T-helper 1 cell (primary cell): ENCODE measurements around the gene ILF3.

ENCODE experiments used
- DNase-seq, 5 donors: peaks; one replicate each; pipeline ENCODE4 v3.0.0-alpha.2; 2012 to 2020

The ILF3 gene

DNA sequence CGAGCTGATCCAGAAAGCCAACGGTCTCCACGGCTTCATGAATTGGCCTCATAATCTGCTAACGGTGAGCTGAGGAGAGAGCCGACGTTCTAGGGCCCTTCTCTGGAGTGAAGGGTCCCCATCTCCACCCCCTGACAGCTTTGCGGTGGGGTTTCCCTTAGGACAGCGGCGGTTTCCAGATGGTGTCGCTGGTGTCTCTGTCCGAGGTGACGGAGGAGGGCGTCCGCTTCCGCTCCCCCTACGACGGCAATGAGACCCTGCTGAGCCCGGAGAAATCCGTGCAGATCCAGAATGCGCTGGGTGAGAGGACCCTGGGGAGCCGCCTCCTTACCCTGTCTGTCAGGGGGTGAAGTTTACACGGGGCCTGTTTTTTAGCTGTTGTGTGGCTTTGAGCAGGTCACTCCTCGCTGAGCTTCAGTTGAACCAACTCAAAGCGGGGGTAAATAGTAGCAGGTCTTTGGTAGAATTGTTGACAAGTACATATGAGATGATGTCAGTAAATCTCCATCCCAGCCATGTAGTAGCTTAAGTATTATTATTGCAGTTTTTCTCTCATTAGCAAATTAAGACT lies 47.9 kb downstream of the ILF3 start:
- no peak for DNase-seq

DNA sequence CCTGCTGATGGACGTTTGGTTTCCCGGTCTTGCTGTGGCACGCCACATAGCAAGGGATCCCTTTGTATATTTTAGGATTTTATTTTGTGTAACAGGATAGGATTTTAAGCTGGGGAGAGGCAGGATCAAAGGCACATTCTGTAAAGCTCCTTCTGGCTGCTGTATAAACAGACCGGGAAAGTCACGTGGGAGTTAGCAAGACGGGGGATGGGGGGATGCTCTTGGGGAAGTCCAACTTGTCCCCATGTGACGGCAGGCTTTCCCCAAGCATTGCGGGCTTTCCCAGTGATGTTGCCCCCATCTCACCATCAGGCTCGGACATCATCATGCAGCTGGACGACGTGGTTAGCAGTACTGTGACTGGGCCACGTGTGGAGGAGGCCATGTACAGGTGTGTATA lies 52.8 kb downstream of the ILF3 start:
- DNase-seq = no peak

DNA sequence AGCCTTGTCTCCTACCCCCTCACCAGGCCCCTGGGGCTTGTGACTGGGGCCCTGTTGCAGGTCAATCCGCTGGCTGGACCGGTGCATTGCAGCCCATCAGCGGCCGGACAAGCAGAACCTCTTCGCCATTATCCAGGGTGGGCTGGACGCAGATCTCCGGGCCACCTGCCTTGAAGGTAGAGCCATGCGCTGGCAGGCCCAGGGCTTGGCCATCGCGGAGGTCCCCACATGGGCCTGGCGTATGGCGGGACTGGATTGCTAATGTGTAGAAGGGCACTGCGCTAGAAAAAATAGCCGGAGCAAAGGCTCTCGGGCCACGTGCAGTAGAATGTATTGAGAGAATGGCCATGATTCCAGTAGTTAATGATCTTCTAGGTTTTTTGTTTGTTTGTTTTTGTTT lies 53.3 kb downstream of the ILF3 start:
- DNase-seq = no peak

DNA sequence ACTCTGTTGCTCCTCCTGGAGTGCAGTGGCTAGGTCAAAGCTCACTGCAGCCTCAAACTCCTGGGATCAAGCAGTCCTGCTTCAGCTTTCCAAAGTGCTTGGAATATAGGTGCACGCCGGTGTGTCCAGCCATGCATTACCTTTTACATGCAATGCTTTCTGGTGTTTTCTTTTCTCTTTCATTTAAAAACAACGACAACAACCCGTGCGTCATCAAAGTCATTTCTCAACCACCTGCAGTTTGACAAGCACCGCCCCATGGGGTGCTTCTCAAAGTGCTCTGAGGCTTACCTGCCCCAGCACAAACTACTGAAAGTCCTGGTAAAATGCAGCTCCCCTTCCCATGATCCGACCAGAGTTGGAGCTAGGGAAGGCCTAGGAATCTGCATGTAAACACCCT lies 54.1 kb downstream of the ILF3 start:
- DNase-seq = no peak

DNA sequence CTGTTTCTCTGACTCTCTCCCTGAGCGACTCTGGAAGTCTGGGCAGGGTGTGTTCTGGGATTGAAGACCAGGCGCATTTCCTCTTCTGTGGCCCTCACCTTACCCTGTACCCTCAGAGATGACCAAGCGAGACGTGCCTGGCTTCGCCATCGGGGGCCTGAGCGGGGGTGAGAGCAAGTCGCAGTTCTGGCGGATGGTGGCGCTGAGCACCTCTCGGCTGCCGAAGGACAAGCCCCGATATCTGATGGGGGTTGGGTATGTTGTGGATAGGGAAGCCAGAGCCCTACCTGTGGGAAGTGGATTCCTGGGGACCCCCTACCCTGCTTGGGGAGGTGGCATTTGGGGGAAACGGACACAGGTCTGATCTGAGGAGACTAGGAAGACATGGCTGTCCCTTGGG lies 57.9 kb downstream of the ILF3 start:
- no peak for DNase-seq

DNA sequence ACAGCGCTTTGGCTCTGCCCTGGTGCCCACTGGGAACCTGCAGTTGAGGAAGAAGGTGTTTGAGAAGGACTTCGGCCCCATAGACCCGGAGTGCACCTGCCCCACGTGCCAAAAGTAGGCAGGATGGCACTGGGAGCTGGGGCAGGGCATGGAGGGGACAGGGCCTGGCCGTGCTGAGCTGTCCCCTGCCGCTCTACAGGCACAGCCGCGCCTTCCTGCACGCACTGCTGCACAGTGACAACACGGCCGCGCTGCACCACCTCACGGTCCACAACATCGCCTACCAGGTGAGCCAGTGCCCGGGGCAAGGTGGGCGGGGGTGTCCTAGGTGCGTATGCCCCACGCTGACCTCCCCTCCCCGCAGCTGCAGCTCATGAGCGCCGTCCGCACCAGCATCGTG lies 58.6 kb downstream of the ILF3 start:
- no peak for DNase-seq

DNA sequence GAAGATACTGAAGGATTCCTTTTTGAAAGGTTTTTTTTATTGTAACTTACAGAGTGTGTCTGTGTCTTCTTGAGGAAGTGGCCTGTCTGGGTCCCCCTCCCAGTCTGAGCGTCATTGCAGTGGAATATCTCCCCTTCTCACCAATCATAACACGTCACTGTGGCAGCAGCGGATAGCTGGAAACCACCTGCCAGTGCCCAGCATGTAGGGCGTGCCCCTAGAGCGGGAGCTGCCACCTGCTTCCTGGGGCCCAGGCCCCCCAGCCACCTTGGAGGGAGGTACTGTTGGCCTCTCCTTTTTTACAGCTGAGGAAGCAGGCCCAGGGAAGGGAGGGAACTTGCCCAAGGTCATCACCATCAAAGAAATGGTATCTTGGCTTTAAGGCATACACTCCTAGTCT lies 59.2 kb downstream of the ILF3 start:
- peak in 1 of 5 donors; percentile 43 for DNase-seq

DNA sequence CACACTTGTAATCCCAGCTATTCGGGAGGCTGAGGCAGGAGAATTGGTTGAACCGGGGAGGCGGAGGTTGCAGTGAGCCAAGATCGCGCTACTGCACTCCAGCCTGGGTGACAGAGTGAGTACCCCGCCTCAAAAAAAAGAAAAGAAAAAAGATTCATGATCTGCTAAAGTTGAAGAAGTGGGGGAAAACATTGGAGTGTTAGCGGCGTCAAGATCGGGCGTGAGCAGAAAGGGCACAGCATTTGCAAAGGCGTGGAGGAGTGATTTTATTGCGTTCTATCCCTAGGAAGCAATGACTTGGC lies 62.9 kb downstream of the ILF3 start:
- DNase-seq = no peak

DNA sequence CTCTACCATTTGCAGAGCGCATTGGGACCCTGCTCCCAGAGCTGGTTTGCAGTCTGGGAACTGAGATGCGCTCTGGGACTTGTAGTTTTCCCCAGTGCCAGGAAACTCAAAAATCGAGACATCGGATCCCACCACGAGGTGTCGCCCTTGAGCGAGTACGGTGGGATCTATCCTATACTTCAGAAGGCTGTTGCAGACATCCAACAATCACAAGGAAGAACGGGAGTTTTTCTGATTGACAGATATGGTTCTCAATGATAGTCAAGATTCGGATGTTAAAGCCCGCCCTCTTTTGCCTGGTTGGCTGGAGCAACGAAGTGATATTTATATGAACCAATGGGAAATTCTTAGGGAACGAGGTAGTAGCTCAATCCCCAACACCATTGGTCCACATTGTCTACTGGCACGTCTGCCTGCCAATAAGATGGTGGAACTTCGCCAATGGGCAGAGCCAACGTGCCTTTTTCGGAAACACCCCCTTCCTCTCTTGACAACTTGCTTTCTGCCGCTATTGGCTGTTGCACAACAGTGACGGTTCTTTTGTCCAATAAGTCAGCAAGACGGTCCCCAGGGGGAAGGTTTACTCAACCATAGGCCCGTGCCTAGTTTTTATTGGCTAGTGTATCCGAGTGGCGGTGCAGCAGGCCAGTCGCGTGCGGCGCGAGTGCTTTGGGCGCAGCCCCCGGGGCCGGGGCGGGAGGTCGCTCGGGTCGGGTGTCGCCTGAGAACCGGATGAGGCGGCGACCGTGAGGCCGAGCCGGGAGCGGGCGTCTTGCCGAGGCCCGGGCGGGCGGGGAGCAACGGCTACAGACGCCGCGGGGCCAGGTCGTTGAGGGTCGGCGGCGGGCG lies 63.4 kb downstream of the ILF3 start, which contains the start of gene DNM2:
Gene DNM2 (plus strand): TSS at position 724 of the 849 bp plus-strand sequence. CDS start 164 bp downstream, outside the sequence.
- DNase-seq = peak; percentile 92 to 100 (median 94)

DNA sequence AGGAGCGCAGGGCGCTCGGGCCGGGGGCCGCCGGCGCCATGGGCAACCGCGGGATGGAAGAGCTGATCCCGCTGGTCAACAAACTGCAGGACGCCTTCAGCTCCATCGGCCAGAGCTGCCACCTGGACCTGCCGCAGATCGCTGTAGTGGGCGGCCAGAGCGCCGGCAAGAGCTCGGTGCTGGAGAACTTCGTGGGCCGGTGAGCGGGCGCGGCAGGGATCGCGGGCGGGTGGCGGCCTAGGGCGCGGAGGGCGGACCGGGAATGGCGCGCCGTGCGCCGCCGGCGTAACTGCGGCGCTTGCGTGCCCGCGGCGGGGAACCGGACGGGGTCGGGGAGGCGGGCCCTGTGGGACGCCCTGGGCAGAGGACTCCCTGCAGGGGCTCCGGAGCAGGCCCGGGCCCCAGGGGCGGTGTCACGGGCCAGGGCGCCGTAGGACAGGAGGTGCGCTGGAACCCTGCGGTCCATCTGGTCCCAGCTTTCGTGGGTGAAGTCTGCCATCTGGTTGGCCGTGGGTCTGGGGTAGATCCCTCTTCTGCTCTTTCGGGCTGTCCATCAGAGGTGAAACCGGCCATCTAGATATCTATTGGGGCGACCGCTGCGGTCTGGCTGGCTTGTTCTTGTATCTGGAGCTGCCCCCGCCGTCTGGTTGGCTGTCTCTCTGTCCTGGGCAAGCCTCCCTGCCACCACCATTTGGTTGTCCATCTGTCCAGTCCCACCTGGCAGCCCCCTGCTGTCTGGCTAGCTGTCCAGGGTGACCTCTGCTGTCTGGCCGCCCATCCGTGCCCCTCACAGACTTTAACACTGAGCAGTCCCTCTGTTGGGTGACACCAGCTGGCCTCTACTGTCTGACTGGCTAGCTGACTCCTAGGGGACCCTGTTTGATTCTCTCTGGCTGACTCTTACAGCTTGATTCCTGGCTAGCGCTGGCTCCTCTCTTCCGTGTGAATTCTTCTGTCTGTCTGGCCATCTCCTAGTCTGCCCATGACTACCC lies 64.4 kb downstream of the ILF3 start:
- peak in 4 of 5 donors; percentile 28 to 58 (median 42) for DNase-seq

DNA sequence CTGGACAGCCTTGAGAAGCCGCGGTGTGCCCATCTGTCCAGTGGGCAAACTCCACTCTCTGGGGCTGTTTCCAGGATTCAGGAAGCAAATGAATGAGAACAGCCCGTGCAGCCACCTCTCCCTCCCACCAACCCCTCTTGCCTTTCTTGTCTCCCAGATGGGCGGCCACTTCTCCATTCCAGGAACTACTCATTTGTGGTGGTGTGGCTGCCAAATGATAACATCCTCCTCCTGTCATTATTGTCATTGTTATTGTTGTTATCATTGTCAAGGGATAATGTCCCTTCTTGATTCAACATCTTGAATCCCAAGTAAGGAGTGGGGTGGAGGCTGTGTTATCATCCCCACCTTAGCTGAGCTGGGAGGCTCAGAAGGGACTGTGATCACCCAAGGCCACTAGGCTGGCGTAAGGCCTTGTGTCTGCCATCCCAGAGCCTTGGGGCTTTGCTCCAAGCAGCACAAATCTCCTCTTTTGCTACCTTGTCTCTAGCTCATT lies 65.4 kb downstream of the ILF3 start:
- DNase-seq = no peak

DNA sequence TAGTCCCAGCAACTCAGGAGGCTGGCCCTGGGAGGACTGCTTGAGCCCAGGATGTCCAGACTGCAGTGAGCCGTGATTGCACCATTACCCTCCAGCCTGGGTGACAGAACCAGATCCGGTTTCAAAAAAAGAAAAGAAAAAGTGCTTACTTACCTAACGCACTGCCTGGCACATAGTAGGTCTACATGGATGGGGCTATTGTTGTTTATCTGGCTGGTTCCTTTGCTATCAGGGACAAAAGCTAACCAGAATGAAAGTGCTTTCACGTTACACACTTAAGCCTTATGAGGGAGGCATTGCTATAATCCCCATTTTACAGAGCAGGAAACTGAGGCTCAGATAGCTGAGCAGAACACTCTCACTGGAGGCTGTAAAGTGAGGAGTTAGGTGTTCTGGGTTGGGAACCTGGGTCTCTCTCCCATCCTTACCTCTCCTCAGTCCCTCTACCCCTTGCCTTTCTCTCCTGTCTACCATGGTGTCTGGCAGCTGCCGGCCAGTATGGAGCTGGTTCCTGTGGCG lies 66.5 kb downstream of the ILF3 start:
- DNase-seq = no peak

DNA sequence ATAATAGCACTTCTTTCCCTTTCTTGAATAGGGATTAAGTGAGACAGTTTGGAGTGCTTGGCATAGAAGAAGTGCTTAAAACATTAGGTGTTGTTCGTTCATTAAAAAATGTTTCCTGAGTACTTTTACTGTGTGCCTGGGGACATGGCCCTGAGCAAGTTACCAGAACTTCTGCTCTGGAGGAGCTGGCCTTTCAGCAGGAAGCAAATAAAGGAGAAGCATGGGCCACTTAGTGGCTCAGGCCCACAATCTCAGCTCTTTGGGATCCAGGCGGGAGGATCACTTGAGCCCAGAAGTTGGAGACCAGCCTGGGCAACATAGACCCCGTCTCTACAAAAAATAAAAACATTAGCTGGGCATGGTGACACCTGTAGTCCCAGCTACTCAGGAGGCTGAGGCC lies 69.4 kb downstream of the ILF3 start:
- DNase-seq = no peak

DNA sequence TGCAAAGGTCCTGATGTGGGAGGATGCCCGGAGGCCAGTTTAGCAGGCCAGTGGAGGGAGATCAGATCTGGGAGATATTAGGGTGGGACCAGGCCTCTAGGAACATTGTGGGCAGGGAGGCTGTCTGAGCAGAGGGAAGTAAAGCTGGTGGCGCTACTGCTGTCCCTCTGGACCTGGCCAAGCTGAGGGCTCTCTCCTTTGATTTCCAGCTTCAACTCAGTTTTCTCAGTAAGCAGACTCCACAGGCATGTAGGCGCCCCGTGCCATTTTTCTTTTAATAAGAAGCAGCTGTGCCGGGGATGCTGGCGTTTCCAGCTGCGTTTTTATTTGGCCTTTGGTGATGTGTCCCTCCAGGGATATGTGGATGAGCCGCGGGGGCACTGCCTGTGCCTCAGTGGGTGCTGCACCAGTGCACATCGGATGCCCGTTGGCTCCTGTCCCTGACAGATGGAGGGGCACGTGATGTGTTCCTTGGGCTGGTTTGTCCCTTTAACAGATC lies 70.5 kb downstream of the ILF3 start:
- DNase-seq = no peak

DNA sequence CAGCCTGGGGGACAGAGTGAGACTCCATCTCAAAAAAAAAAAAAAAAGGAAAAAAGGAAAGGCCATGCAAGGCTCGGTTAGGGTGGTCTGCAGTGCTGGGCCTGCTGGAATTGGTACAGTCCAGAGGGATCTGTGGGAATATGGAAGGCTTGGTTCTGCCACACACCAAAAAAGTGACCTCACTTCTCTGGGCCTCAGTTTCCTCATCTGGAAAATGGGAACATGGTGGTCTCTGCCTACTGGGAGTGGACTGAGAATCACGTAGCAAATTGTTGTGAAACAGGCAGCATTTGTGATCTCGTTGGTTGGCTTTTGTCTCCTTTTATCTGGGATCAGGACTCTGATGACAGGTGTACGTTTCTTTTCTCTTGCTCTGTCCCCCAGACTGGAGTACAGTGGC lies 71.3 kb downstream of the ILF3 start:
- DNase-seq = no peak

DNA sequence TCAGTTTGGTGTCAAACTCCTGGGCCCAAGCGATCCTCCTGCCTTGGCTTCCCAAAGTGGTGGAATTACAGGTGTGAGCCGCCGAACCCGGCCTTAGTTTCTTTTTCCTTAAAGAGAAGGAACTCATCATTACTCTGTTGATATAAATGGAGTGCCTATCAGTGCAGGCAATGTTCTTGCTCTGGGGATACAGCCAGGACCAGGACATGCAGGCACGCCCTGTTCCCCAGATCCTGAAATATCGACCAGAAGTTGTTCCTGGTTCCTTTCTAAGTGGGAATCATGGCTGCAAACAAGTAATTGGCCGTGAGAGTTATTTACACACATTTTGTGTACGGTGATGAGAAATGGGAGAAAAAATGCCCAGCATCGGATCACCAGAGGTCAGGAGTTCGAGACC lies 72.1 kb downstream of the ILF3 start:
- no peak for DNase-seq

DNA sequence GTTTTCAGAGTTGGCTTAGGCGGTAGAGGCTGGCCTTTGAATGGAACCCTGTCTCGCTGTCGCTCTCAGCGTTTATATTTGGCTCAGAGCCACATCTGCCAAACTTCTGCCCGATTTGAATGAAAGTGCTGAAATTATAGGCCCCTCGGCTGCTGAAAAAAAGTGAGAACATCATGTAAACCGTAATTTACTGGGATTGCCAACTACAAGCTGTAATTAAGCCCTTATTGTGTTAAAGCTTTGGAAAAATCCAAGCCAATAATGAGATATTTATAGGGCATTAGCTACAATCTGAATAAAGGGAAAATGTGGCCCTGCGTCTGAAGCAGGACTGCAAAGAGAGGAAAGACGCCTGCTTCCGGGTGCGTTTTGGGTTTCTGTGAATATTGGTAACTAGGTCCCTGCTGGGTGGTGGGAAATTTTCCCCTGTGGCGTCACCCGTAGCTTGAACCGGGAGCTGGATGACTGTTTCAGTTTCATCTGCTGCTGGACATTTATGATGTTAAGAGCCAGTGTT lies 73.6 kb downstream of the ILF3 start:
- no peak for DNase-seq

DNA sequence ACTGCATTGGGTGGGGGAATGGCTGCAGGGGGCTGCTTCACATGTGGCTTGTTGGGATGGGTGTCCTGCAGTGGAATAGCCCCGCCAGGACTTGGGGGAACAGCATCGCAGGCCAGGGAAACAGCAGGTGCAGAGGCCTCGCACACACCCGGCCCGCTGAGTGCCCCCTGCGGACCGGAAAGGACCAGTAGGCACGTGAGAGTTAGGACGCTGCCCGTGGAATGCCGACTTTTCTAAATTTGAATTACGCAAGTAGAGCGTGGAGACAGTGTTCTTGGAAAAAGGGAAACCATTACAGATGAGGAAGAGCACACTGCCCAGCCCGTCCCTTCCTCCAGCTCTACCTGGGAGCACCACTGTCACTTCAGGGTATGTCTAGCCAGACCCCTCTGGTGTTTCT lies 75.3 kb downstream of the ILF3 start:
- DNase-seq = no peak

DNA sequence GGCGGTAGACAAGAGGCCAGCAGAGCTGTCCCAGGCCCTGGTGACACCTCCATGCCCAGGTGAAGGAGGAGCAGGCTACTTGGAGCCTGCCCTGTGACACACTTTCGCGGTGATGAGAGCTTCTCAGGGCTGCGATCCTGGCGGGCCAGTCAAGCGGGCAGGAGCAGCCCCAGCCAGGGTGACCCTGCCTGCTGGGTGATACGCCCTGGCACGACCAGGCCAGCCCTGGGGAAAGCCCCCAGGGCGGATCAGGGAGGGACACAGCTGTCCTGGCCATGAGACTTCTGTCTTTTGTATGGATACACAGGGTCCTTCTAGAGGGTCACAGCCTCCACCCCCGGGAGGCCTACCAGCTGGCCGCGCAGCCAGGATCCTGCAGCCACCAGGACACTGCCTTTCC lies 76.8 kb downstream of the ILF3 start:
- DNase-seq = no peak

DNA sequence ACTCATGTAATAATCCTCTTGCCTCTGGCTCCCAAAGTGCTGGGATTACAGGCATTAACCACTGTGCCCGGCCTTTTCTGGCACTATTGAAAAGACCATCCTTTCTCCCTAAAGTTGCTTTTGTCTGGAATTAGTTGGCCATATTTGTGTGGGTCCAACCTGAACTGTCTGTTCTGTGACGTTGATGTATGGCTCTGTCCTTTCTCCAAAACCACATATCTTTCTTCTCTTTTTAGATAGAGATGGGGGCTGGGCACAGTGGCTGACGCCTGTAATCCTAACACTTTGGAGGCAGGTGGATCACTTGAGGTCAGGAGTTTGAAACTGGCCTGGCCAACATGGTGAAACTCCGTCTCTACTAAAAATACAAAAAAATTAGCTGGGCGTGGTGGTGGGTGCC lies 81.6 kb downstream of the ILF3 start:
- DNase-seq = no peak

DNA sequence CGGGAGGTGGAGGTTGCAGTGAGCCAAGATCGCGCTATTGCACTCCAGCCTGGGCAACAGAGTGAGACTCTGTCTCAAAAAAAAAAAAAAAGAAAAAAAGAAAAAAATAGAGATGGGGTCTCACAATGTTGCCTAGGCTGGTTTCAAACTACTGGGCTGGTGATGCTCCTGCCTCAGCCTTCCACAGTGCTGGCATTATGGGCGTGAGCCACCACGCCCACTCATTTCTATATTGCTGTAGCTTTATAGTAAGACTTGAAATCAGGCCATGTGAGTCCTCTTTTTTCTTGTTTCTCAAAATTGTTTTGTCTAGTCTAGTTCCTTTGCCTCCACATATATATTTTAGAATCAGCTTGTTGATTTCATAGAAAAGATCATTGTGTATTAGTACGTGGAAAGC lies 82.0 kb downstream of the ILF3 start:
- DNase-seq = no peak

DNA sequence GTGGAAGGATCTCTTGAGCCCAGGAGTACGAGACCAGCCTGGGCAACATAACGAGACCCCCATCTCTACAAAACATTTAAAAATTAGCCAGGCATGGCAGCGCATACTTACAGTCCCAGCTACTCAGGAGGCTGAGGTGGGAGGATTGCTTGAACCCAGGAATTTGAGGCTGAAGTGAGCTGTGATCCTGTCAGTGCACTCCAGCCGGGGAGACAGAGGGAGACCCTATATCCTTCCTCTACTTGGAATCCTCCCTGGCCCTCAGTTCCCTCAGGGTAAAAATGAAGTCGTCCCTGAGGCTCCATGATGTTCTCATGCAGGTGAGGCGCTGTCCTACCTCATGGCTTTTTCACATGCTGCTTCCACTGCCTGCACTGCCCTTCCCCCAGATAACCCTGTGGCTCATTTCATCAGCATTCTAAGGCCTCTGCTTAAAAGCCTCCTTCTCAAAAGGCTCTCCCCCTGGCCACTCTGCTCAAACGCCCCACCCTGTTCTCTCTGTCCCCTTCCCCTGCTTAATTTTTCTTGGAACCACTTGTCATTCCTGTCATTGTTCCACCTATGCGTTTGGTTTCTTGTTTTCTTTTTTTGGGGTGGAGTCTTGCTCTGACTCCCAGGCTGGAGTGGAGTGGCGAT lies 82.9 kb downstream of the ILF3 start:
- DNase-seq = no peak
